Astrocyte (in vitro differentiated cells and primary cell): ENCODE results near the gene CCDC74A. TPM values are rescaled to one million over a fixed set of nuclear protein-coding genes. Genes with fewer than 3 reads are reported as not detected.
"Not testable (repeated sequence)": the region's sequence is repeated elsewhere in the genome, so short reads cannot be mapped to it uniquely, and the experiment has no call there.

Source experiments
- DNase-seq: peaks from one replicate; pipeline ENCODE4 v3.0.0-alpha.2; 2010; ENCODE audit warnings: low read depth
- FAIRE-seq: peaks from 2 replicates; lab custom pipeline; 2011; peaks lifted over from hg19 to GRCh38; lab: Jason Lieb, UNC
- H2AFZ ChIP-seq: 2 replicates; pipeline ENCODE4 v1.6.0; 2012; ENCODE audit warnings: low read depth, low read length, inconsistent platforms
- H3K27ac ChIP-seq: 2 replicates; pipeline ENCODE4 v1.5.1; 2011; ENCODE audit warnings: low read depth, low read length, inconsistent platforms
- H3K27me3 ChIP-seq: 2 replicates; pipeline ENCODE4 v1.6.0; 2011; ENCODE audit warnings: low read length, inconsistent platforms; ENCODE audit not compliant: insufficient read depth
- H3K36me3 ChIP-seq: 2 replicates; pipeline ENCODE4 v1.5.1; 2011; ENCODE audit warnings: low read length, inconsistent platforms; ENCODE audit not compliant: insufficient read depth
- H3K4me1 ChIP-seq: 2 replicates; pipeline ENCODE4 v1.5.1; 2011; ENCODE audit warnings: low read length, inconsistent platforms; ENCODE audit not compliant: insufficient read depth
- H3K4me2 ChIP-seq: 2 replicates; pipeline ENCODE4 v1.6.0; 2012; ENCODE audit warnings: low read length, inconsistent platforms
- H3K4me3 ChIP-seq: 2 replicates; pipeline ENCODE4 v1.5.1; 2011; ENCODE audit warnings: low read depth, mild to moderate bottlenecking, low read length, inconsistent platforms; ENCODE audit not compliant: insufficient read depth
- H3K79me2 ChIP-seq: 2 replicates; pipeline ENCODE4 v1.6.0; 2012; ENCODE audit warnings: mild to moderate bottlenecking, low read length, inconsistent platforms; ENCODE audit not compliant: insufficient read depth
- H3K9ac ChIP-seq: 2 replicates; pipeline ENCODE4 v1.6.0; 2012; ENCODE audit warnings: mild to moderate bottlenecking, low read length, inconsistent platforms
- H3K9me3 ChIP-seq: 2 replicates; pipeline ENCODE4 v1.5.1; 2012; ENCODE audit warnings: low read depth, mild to moderate bottlenecking, low read length, inconsistent platforms; ENCODE audit not compliant: insufficient read depth
- H4K20me1 ChIP-seq: 2 replicates; pipeline ENCODE4 v1.6.0; 2012; ENCODE audit warnings: low read length, inconsistent platforms; ENCODE audit not compliant: insufficient read depth
- H3K27ac Mint-ChIP-seq: one replicate; pipeline ENCODE4 v1.8.0; 2021; ENCODE audit warnings: mild to moderate bottlenecking, mixed read lengths; ENCODE audit not compliant: unreplicated experiment
- H3K27me3 Mint-ChIP-seq: one replicate; pipeline ENCODE4 v1.8.0; 2021; ENCODE audit warnings: low read depth, mixed read lengths; ENCODE audit not compliant: unreplicated experiment
- H3K36me3 Mint-ChIP-seq: one replicate; pipeline ENCODE4 v1.8.0; 2021; ENCODE audit warnings: low read depth, mixed read lengths; ENCODE audit not compliant: unreplicated experiment
- H3K4me1 Mint-ChIP-seq: one replicate; pipeline ENCODE4 v1.8.0; 2021; ENCODE audit warnings: low read depth, mixed read lengths; ENCODE audit not compliant: unreplicated experiment
- H3K4me3 Mint-ChIP-seq: one replicate; pipeline ENCODE4 v1.8.0; 2021; ENCODE audit warnings: mild to moderate bottlenecking, moderate library complexity, mixed read lengths; ENCODE audit not compliant: unreplicated experiment
- H3K9me3 Mint-ChIP-seq: one replicate; pipeline ENCODE4 v1.8.0; 2021; ENCODE audit warnings: mild to moderate bottlenecking, mixed read lengths; ENCODE audit not compliant: unreplicated experiment
- total RNA-seq: library from RNA; stranded (reverse); gene quantifications from 2 replicates; pipeline ENCODE4 v1.2.1, GENCODE V29; 2021

Gene CCDC74A
- total RNA-seq, 1 donor from 2014 or later: 7.2 TPM

- H2AFZ ChIP-seq, H3K27ac ChIP-seq, H3K27me3 Mint-ChIP-seq, DNase-seq, H3K4me3 ChIP-seq, H3K36me3 ChIP-seq, H3K9me3 Mint-ChIP-seq, H4K20me1 ChIP-seq, H3K4me1 Mint-ChIP-seq, H3K27ac Mint-ChIP-seq, FAIRE-seq, H3K9me3 ChIP-seq, H3K4me1 ChIP-seq, H3K27me3 ChIP-seq, H3K9ac ChIP-seq, H3K4me2 ChIP-seq, H3K4me3 Mint-ChIP-seq: not testable (repeated sequence)
- H3K36me3 Mint-ChIP-seq: peaks cover 11% of the 10 kb centered on the region
- peaks cover 12% of the 10 kb centered on the region for H3K79me2 ChIP-seq
Observed at GRCh38 chr2:131483981-131484820, 43.5 kb upstream of the CCDC74A start.

- not testable (repeated sequence) for H3K4me1 Mint-ChIP-seq, DNase-seq, FAIRE-seq
Observed at GRCh38 chr2:131484906-131485460, 42.7 kb upstream of the CCDC74A start.

GRCh38 chr2:131486201-131486902, 41.3 kb upstream of the CCDC74A start:
- H3K9me3 Mint-ChIP-seq, H3K27me3 Mint-ChIP-seq, H3K9me3 ChIP-seq, FAIRE-seq, H3K36me3 ChIP-seq, H3K27me3 ChIP-seq, H3K4me1 Mint-ChIP-seq, H3K27ac ChIP-seq, H3K4me2 ChIP-seq, H3K27ac Mint-ChIP-seq, H3K4me3 Mint-ChIP-seq, H4K20me1 ChIP-seq, H3K4me3 ChIP-seq, H3K9ac ChIP-seq, H2AFZ ChIP-seq, DNase-seq: not testable (repeated sequence)
- Histone ChIP-seq H3K4me1 (peaks cover 11% of the 10 kb centered on the region), H3K79me2 (peaks cover 29% of the 10 kb centered on the region)
- peaks cover 11% of the 10 kb centered on the region for H3K36me3 Mint-ChIP-seq

More at GRCh38 chr2:131484906-131485460, 42.7 kb upstream of the CCDC74A start:
- not testable (repeated sequence) for H3K9ac ChIP-seq, H3K36me3 ChIP-seq, H2AFZ ChIP-seq, H3K27ac Mint-ChIP-seq, H3K27ac ChIP-seq, H3K4me1 ChIP-seq, H3K4me3 ChIP-seq, H3K4me2 ChIP-seq, H3K9me3 Mint-ChIP-seq, H4K20me1 ChIP-seq, H3K4me3 Mint-ChIP-seq, H3K27me3 ChIP-seq, H3K9me3 ChIP-seq, H3K27me3 Mint-ChIP-seq
- H3K79me2 ChIP-seq: peaks cover 17% of the 10 kb centered on the region
- peaks cover 11% of the 10 kb centered on the region for H3K36me3 Mint-ChIP-seq
